ENCODE results near the gene STK17A.
A peak's percentile ranks its signal among the peaks of the same experiment; 100 is the strongest.

Gene STK17A

DNA sequence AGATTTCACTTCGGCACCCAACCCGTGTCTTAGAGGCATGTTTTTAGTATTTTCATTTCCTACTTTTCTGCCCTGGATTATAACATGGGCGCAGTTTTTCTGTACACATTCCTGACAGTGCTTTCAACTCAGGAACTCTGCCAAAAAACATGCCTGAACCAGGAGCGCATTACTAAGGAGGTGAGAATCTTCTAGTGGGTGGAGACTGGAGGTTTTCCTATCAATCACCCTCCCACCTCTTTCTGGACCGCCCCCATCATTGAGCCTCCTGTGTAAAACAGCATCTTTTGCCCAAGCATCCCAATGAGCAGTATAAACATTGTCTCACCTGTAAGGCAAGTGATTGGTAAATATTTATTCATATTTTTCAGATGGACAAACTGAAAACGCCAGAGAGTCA lies 53.2 kb downstream of the STK17A start:
- DNase-seq (ENCODE audit: low read depth): no peak

DNA sequence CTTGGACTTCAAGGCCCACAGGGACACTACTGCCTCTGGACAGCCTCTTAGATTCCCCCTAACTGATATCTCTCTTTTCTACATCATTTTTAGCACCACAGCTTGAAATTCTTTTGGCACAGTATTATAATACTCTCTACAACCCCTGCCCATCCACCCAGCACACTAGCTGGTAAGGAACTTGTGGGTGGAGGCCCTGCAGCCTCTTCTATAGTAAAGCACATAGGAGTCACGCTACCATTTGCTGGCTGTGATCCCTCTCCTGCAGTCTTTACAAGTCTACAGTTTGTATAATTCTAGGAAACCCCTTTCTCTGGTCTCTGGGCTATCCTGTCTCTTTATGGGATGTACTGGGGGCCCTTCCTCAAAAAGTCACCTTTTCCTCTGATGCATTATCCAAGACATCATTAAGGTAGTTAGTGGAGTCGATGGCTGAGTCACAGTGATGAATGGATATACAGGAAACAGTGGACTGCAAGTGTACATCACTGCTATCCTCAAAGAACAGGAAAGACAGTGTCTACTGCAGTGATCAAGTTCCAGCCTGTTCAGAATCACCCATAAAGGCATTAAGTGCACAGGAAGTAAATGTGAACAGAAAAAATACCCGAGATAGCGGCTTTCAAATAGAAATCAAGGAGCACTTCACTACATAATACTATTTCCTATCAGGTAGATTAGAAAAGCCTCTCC lies 54.4 kb downstream of the STK17A start:
- no peak for DNase-seq (ENCODE audit: low read depth)

DNA sequence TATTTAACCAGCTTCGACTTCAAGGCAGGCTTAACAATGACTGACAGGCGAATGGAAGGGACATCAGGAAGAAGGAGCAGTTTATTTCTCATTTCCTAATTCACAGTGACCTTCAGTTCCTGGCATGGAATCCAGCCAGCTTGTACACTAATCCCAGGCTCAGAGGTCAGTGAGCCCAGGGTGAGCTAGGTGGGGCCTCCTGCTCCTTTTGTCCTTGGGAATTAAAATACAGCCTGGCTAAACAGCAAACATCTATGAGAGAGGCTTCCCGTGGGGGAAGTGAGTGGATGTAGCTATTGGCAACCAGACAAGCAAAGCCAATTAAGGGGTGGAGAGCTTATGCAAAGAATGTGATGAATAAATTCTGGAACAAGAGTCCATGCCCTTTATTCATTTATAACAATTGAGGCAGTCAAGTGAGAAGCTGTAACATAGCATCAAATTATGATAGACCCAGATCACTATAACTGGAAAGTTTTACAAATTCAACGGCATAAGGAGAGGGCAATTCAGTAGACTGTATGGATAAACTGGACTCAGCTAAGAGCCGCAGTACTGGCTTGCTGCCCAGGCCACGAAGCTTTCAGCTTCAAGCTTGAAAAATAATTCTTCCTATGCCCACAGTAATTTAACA lies 57.1 kb downstream of the STK17A start:
- DNase-seq (ENCODE audit: low read depth): no peak

DNA sequence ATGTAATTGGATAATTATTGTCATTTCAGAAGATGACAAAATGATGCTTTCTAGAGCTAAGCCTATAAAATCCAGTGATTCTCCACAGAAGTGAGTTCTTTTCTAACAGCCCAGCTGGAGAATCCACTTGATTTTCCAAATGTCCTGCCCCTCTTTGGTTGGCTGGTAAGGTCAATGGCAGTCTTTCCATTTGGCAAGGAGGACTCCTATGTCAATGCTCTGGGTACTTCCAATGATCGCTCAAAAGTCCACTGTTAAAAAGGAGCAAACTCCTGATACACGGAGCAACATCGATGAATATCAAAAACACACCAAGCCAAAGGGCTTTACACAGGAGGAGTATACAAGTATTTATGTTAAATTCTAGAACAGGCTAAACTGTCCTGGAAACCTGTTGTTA lies 57.8 kb downstream of the STK17A start:
- no peak for DNase-seq (ENCODE audit: low read depth)

DNA sequence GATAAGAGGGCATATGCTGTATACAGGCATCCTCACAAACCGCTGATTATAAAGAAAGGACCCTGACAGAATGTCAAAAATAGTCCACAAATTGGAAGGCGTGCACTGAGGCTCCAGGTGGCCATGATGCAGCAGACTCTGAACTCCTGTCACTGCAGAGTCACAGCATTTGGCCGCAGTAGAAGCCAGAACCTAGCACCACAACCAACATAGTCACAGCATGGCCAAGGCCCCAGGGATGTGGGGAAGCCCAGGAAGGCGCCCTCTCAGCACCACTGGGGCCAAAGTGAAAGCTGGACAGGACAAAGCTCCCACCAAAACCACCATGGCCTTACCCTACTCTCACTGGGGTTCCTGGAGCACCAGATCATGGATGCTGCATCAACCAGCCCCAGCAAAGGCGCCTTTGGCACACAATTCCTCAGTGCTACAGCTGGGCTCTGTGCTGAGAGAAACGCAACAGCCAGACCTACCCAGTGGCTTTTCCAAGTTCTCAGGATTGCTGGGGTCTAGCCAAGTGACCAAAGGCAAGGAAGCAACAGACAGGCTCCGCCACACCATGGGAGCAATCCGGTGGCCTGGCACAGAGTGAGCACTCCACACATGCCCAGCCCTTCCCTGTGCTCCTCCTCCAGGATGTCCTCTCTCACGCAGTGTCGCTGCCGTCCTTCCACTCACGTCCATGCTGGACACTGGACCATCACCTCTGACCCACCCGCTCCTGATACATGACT lies 60.2 kb downstream of the STK17A start:
- no peak for DNase-seq (ENCODE audit: low read depth)

DNA sequence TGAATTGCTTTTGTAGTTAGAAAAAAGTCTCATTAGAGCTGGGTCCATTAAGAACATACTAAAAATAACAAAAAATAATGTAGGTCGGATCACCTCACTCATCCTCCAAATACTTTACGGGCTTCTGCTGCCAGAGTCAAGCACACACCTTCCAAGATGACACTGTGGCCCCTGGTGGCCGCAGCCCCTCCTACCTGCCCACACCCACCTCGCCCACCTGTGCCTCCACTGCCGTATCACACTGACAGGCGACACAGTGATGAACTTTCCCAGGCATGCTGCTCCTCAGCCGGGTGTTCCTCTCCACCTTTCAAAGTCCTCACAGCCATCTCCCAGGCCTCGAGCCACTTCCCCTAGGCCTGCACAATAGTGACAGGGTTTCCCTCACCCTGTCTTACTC lies 60.9 kb downstream of the STK17A start:
- DNase-seq (ENCODE audit: low read depth): no peak

DNA sequence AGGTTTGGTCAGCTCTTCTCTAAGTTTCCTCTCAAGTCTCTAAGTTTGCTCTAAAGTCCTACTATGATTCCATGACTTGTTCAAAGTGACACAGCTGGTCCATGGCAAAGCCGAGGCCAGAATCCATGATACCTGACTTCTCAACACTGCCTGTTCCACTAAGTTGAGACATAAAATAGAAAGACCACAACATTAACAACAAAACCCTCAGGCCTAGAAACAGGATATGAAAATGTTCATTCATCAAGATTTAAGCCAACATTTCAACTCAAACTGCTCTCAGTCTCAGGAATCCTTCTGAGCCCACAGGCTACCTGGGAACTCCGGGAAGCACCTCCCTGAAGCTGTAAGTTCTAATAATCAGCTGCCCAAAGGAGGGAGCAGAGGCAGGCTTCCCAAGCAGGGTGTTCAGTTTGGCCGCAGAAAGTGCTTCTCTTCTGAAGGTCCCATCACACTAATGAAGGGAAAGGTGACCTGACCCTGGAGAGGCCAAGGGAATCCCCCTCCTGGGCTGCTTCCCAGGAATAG lies 62.9 kb downstream of the STK17A start:
- DNase-seq (ENCODE audit: low read depth): no peak

DNA sequence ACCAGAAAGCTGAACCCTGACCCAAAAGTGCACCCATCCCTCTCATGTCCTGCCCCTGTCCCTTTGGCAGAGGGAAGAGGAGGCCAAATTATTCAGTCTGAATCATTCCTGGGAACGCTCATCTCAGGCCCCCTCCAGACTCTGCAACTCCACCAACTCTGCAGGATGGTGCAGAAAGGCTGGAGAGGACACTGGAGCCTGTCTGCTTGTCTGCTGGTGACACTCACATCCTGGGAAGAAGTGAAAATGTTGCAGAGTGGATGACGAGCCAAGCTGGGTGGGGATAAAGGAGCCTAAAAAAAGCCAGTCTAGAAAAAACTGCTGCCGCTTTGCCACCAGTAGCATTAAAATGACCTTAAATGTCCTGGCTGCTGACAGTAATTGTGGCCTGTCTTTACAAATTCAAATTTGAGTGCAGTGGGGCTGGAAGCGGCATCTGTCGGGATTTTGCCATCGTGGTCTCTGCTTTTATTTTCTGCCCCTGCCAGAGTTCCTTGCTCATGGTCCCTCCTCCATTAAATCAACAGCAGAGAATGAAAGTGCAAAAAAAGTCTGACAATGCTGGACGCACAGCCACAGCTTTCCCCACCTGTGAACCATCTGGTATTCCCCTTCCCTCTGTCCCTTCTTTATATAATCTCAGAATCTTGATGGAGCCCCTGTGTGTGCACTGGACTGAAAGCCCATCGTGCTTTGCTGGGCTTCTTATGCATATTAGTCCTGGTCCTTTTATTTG lies 63.9 kb downstream of the STK17A start:
- DNase-seq (ENCODE audit: low read depth): no peak

DNA sequence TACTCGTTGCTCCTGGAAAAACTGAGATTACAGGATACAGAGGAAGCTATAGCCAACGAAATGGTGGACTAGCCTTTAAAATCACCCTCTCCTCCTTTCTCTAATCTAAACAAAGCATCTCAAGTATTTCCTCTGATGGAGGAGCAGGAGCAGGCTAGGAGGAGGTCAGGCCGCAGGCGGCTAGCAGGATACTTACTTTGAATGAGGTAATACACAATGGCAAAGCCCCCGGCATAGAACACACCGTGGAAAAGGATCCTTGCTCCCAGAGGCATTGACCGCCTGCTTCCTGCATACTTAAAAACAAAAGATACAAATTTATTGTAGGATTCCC lies 64.4 kb downstream of the STK17A start:
- no peak for DNase-seq (ENCODE audit: low read depth)

DNA sequence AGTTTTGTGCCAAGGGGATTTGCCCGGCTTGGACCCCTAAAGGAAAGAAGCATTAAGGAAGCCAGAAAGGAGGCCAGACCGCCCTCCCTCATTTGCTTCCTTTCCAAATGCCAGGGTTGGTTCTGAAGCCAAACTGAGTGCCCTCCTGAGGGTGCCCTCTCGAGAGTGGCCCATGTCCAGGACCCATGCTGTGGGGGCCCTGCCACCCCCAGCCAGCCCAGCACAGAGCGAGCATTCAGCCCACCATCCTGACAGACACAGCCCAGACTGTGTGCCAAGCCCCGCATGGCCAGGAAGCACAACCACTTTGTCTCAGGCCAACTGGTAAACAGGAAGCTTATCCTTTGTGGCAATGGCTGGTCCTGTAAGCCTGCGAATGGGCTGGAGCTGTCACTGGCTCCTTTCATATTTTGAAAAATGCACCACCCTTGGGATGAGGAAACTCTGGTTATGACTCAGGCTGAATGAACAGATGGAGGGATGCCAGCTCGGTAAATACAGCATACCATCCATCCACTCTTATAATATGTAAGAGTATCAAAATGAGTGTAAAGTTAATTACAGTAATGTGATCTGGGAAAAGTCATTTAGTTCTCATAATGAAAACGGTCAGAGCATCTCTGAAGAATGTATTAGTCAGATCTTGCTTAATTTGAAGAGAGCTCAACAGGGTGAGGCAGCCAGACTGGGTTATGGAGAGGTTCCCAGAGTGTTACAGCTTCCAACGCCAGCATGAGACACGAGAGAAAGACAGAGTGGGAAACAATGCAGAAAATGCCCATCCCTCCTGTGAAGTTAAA lies 65.0 kb downstream of the STK17A start:
- DNase-seq (ENCODE audit: low read depth): peak; percentile 100

DNA sequence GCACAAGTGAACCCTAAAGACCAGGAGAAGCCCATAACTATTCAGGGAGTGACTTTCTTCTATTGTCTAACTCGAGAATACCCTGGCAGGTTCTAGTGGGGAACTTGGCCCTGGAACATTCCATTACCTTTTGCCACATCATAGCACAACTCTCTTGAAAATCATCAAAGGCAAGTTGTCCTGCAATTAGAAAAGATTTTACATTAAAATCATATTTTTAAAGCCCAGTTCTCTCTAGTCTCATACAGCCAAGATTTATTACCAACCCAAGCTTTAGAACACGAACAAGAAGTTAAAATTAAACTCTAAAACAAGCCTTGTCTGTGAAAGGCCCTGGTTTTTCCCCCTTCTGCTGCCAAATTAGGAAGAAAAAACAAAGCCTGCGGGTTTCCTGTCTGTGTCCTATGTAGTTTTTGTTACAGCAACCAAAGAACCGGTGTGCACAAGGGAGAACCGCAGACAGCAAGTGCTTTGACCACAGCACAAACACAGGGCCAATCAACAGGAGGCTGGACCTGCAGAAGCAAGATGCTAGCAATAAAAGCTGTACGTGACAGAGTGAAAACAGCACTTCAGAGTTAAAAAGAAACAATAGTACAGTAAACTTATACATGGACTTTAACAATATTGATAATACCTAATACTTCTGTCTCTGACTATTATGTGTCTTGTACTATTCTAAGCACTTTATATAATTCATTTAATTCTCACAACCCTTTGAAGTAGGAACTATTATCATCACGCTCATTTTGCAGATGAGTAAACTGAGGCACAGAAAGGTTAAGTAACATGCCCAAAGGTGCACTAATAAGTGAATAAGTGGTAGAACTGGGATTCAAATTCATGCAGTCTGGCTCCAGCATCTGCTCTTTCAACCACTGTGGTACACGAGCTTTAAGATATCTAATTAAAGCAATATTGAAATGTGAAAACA lies 65.8 kb downstream of the STK17A start:
- DNase-seq (ENCODE audit: low read depth): no peak

DNA sequence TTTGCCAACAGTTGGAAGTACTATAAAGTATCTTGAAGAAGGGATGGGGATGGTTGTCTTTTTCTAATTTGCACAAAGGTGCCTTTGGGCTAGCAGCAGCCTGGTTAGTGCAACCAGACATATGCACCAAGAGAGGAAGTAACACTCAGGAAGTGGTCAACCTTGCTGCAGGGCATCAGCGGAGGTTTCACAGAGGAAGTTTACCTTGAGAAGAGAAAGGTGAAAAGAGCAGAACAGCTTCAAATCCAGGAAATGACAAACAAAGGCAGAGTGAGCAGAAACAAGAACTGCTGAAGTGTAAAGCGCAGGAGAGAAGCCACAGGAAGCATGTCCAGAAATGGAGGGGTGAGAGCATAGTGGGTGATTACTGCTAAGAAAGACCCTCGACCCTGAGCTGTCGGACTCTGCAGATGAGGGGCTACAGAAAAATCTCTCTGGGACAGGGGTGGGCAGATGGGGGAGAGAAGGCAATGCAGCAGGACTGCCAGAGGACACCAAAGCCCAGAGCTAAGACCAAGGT lies 66.9 kb downstream of the STK17A start:
- DNase-seq (ENCODE audit: low read depth): no peak

DNA sequence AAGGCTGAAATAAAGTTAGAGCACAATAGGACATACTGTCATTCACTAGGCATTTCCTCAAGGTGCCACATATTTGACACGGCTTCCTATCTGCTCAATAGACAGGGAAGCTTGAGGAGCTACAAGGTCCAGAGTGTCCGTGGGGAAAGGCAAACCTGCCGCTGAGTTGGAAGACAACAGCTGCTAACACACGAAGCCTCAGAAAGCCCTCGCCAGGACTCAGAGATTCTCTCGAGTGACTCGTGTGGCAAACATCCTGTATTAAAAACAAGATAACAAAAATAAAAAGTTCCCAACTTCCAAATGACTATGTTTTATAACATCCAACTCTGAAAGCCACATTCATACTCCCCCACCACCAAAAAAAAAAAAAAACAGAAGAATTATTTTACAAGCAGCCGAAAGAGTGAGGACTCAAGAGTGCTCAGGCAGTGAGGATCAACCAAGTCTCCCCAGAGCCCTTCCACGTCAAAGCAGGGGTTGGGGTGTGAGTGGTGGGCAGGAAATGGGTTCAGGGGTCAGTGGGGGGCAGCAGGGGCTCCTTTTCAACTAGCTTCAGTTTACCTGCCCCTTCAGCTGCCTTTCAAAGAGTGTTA lies 67.6 kb downstream of the STK17A start:
- no peak for DNase-seq (ENCODE audit: low read depth)

DNA sequence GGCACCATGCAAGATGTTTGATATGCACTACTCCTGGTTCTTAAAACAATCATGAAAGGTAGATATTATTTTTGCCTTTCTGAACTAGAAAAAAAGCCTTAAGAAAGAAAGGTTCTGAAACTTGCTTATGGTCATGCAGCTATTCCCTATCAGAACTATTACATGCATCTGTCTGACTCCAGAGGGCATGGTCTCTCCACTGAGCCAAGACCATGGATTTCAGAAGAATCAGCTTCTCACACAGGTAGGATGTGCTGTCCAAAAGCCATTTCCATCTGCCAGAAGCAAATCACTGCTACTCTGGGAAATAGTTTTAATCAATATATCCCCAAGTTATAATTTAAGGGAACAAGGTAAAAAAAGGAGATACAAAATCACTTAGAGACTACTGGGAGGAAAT lies 69.5 kb downstream of the STK17A start:
- no peak for DNase-seq (ENCODE audit: low read depth)

DNA sequence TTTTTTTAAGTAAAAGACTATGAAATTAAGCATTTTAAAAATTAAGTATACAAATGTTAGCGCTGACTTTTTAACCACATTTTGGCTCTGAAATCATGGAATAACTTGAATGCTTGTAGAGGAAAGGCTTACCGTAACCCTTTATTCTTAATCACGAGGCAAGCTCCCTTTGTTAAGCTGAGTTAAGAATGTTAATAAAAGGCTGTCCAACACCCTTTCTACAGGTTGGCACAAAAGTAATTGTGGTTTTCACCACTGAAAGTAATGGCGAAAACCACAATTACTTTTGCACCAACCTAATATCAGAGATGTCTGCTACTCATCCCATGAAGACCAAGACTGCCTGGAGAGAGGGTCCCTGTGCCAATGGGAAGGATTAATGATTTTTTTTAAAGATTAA lies 70.6 kb downstream of the STK17A start:
- no peak for DNase-seq (ENCODE audit: low read depth)

DNA sequence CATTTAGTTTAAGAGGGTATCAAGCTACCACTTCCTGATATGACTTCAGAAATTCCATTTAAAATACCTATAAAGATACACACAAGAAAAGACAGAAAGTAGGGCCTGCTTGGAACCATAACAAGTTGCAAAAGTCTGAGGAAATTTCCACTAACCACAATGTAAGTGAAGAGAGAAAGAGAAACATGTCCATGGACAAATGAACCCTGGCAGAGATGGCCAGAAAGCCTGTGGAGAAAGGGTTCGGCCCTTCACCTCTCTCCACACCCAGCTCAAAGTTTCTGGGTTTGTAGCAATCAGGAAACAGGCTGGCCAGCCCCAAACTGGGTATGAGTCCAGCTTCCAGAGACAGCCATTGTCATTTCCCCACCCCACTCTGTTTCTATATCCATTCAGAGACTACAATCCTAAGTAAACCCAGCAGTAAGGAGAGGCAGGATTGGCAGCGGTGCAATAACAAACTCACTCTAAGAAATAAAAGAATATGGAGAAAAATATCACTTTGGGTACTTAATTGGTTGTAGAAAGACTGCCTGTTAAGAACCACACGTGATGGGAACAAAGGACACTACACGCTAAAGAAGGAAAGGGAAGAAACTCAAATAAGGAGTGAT lies 71.1 kb downstream of the STK17A start:
- no peak for DNase-seq (ENCODE audit: low read depth)

DNA sequence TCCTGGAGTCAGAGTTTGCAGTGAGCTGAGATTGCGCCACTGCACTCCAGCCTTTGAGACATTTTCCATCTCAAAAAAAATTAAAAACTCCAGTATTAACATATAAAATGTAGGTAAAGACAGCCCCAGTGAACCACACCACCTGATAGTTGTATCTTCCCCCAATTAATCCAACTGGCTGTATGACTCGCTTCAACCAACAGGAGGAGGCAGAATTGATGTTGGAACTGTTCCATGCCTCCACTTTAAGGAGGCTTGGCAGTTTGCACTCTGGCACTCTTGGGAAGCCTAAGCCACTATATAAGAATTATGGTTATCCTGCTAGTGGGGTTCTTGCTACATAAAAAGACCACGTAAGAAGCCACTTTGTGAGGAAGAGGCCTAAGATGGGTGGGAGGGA lies 72.7 kb downstream of the STK17A start:
- no peak for DNase-seq (ENCODE audit: low read depth)

DNA sequence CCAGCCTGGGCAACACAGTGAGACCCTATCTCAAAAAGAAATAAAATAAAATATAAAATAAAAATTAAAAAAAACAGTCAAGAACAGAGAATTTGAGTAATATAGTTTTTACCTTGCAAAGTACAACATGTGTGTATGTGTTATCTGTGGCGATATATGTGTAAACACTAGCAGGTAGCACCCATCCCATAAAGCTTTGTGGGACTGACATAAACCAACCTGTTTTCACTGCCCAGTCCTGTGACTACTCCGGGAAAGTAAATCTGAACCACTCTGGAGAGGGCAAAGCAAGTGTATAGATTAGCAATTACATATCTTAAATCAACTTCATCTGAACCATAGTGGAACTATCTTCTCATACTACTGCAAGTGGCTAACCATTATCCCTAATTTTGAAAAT lies 74.1 kb downstream of the STK17A start:
- no peak for DNase-seq (ENCODE audit: low read depth)

DNA sequence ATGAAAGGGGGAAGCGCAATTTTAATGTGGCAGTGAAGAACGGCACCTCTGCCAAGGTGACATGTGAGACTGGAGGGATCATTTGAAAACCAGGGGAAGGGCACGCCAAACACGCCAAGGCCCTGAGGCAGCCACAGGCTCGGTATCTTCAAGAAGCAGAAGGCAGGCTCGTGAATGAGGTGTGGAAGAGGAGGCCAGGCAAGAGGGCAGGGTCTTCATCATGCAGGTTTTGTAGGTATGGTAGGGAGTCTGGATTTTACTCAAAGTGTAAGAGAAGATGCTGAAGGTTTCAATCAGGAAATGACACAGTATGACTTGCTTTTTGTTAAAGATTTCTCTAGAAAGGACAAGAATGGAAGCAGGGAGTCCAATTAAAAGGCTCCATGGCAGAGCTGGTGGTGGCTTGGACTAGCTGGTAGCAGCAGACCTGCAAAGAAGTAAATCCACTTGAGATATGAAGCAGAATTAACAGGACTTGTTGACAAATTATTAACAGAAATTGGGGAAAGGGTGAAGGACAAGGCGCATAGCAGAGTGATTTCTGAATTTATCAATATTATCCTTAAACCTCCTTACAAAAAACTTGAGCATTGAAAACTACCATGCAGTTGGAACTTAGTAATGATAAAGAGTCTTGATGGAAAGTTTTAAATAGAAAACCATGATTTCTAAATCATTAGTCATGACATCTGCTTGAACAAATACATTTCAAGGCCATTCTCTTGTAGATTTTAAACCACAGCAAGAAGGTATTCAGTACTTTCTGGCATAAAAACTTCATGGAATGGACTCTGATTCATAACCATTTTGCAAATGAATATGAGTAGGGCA lies 76.0 kb downstream of the STK17A start:
- peak; percentile 71 for DNase-seq (ENCODE audit: low read depth)
